DMS153 treated with DMSO at 0.1 percent for 48 hours (cell line): ENCODE measurements around the gene NCOR2.

Source experiments
- DNase-seq: peaks from one replicate; lab custom pipeline; 2025; ENCODE audit not compliant: unreplicated experiment; lab: John Stamatoyannopoulos, UW

Gene NCOR2

GRCh38 chr12:124566997-124567672 lies at the start of gene NCOR2:
Gene NCOR2, minus strand, starts transcription at chr12:124567612. Its CDS starts 72,361 bp downstream, at chr12:124495251.
- DNase-seq = no peak

- DNase-seq = no peak
Measured at GRCh38 chr12:124616394-124617221, 49.2 kb upstream of the NCOR2 start.

GRCh38 chr12:124614512-124615292 lies 47.3 kb upstream of the NCOR2 start:
- DNase-seq = no peak

- DNase-seq = no peak
Measured at GRCh38 chr12:124613151-124613585, 45.8 kb upstream of the NCOR2 start.

GRCh38 chr12:124612410-124612680 lies 44.9 kb upstream of the NCOR2 start:
- DNase-seq = no peak

GRCh38 chr12:124611559-124612409 lies 44.4 kb upstream of the NCOR2 start:
- DNase-seq = no peak

GRCh38 chr12:124610629-124611558 lies 43.5 kb upstream of the NCOR2 start:
- no peak for DNase-seq

GRCh38 chr12:124610021-124610612 lies 42.7 kb upstream of the NCOR2 start:
- DNase-seq = no peak

GRCh38 chr12:124609041-124609989 lies 41.9 kb upstream of the NCOR2 start:
- peak; percentile 94 for DNase-seq

- no peak for DNase-seq
Measured at GRCh38 chr12:124608450-124608870, 41.0 kb upstream of the NCOR2 start.

- no peak for DNase-seq
Measured at GRCh38 chr12:124607681-124608425, 40.4 kb upstream of the NCOR2 start.

GRCh38 chr12:124605883-124606774 lies 38.7 kb upstream of the NCOR2 start:
- no peak for DNase-seq

GRCh38 chr12:124605150-124605882 lies 37.9 kb upstream of the NCOR2 start:
- DNase-seq = no peak

- no peak for DNase-seq
Measured at GRCh38 chr12:124604264-124604680, 36.9 kb upstream of the NCOR2 start.

GRCh38 chr12:124603831-124604251 lies 36.4 kb upstream of the NCOR2 start:
- DNase-seq = no peak

GRCh38 chr12:124603100-124603541 lies 35.7 kb upstream of the NCOR2 start:
- no peak for DNase-seq
